Loucy (cell line): ENCODE measurements around the gene TNIP2.
"Not testable (repeated sequence)": the region's sequence is repeated elsewhere in the genome, so short reads cannot be mapped to it uniquely, and the experiment has no call there.

ENCODE experiments used
- H2AFZ ChIP-seq: fragments of 200-600 bp; sonication (generic); 2 replicates; pipeline ENCODE4 v1.6.0; 2016; ENCODE audit warnings: antibody characterized with exemption, mild to moderate bottlenecking, low read length, moderate library complexity
- H3F3A ChIP-seq: fragments of 200-600 bp; 2 replicates; pipeline ENCODE4 v1.6.0; 2016; ENCODE audit warnings: antibody characterized with exemption, low read depth, mild to moderate bottlenecking
- H3K27me3 ChIP-seq: fragments of 200-600 bp; sonication (generic); 2 replicates; pipeline ENCODE4 v1.6.1; 2014; ENCODE audit warnings: low read length, mild to moderate bottlenecking; ENCODE audit not compliant: insufficient read depth, poor library complexity, severe bottlenecking
- H3K36me3 ChIP-seq: fragments of 200-600 bp; sonication (generic); 2 replicates; pipeline ENCODE4 v1.6.1; 2016; ENCODE audit warnings: low read length; ENCODE audit not compliant: insufficient read depth
- H3K4me1 ChIP-seq: fragments of 200-600 bp; sonication (generic); 2 replicates; pipeline ENCODE4 v1.5.1; 2014; ENCODE audit warnings: low read length, mild to moderate bottlenecking; ENCODE audit not compliant: insufficient read depth, poor library complexity, severe bottlenecking
- H3K4me2 ChIP-seq: fragments of 200-600 bp; sonication (generic); 2 replicates; pipeline ENCODE4 v1.6.0; 2014; ENCODE audit warnings: antibody characterized with exemption, low read length, low read depth, mild to moderate bottlenecking; ENCODE audit not compliant: poor library complexity, severe bottlenecking
- H3K4me3 ChIP-seq: fragments of 200-600 bp; sonication (generic); 2 replicates; pipeline ENCODE4 v1.5.1; 2014; ENCODE audit warnings: low read length, mild to moderate bottlenecking, mixed read lengths; ENCODE audit not compliant: poor library complexity, severe bottlenecking
- H3K79me2 ChIP-seq: fragments of 200-600 bp; sonication (generic); 2 replicates; pipeline ENCODE4 v1.6.1; 2014; ENCODE audit warnings: low read length; ENCODE audit not compliant: insufficient read depth
- H3K9ac ChIP-seq: fragments of 200-600 bp; sonication (generic); 2 replicates; pipeline ENCODE4 v1.6.0; 2014; ENCODE audit warnings: mild to moderate bottlenecking, low read depth, low read length, moderate library complexity; ENCODE audit not compliant: poor library complexity, severe bottlenecking
- H3K9me2 ChIP-seq: fragments of 200-600 bp; sonication (generic); replicated peaks from 2 replicates; pipeline ENCODE4 v1.6.1; 2016; ENCODE audit warnings: low read depth, low read length, mixed read lengths
- H3K9me3 ChIP-seq: fragments of 200-600 bp; sonication (generic); 2 replicates; pipeline ENCODE4 v1.6.1; 2014; ENCODE audit warnings: mild to moderate bottlenecking, antibody characterized with exemption, low read length, low read depth; ENCODE audit not compliant: insufficient read depth
- H4K20me1 ChIP-seq: fragments of 200-600 bp; sonication (generic); 2 replicates; pipeline ENCODE4 v1.6.0; 2014; ENCODE audit warnings: antibody characterized with exemption, low read length, mild to moderate bottlenecking; ENCODE audit not compliant: insufficient read depth, poor library complexity, severe bottlenecking
- CTCF ChIP-seq: fragments of 200-600 bp; sonication (generic); conservative IDR thresholded peaks from 2 replicates; pipeline ENCODE4 v1.5.1; 2014; ENCODE audit warnings: mild to moderate bottlenecking, antibody characterized with exemption, low read length
- EZH2phosphoT487 ChIP-seq: fragments of 200-600 bp; IDR thresholded peaks from 2 replicates; pipeline ENCODE4 v1.6.1; 2018; ENCODE audit warnings: antibody characterized with exemption, mild to moderate bottlenecking, moderate library complexity, borderline replicate concordance

Gene TNIP2

GRCh38 chr4:2763511-2763967 is 7.4 kb upstream of the TNIP2 start:
- Histone ChIP-seq H3K27me3 (no peaks in the 10 kb centered on the region), H2AFZ (no peak overlapping the region; the same call in 1 of the 2 replicates), H3K4me2 (no peak overlapping the region), H3K4me1 (no peaks in the 10 kb centered on the region), H3K9me2 (no peaks in the 10 kb centered on the region), H3K36me3 (no peaks in the 10 kb centered on the region), H3K9me3 (no peaks in the 10 kb centered on the region), H3K4me3 (no peak overlapping the region), H3K9ac (no peak overlapping the region), H3K79me2 (no peaks in the 10 kb centered on the region), H3F3A (no peaks in the 10 kb centered on the region), H4K20me1 (no peaks in the 10 kb centered on the region)
- TF ChIP-seq CTCF (no peak), EZH2phosphoT487 (no peak)

- H3F3A ChIP-seq, H3K4me1 ChIP-seq, H3K4me3 ChIP-seq, H4K20me1 ChIP-seq, H3K9me3 ChIP-seq, H3K9ac ChIP-seq, H2AFZ ChIP-seq, H3K9me2 ChIP-seq, H3K36me3 ChIP-seq, H3K27me3 ChIP-seq, H3K79me2 ChIP-seq, H3K4me2 ChIP-seq: not testable (repeated sequence)
These were observed 6.6 kb upstream of the TNIP2 start for GRCh38 chr4:2762486-2763370.

- no peaks in the 10 kb centered on the region for H3K4me1 ChIP-seq
These were observed 5.9 kb upstream of the TNIP2 start for GRCh38 chr4:2762048-2762447.

More at GRCh38 chr4:2762048-2762447, 5.9 kb upstream of the TNIP2 start:
- H3K4me3 ChIP-seq = no peak overlapping the region
- H3K79me2 ChIP-seq = no peaks in the 10 kb centered on the region
- H3K4me2 ChIP-seq = no peak overlapping the region
- H3K27me3 ChIP-seq = no peaks in the 10 kb centered on the region
- TF ChIP-seq EZH2phosphoT487 (no peak), CTCF (no peak)
- H4K20me1 ChIP-seq = no peaks in the 10 kb centered on the region
- H3K9ac ChIP-seq = no peak overlapping the region
- no peaks in the 10 kb centered on the region for H3K9me2 ChIP-seq
- H3F3A ChIP-seq = no peaks in the 10 kb centered on the region
- no peak overlapping the region for H2AFZ ChIP-seq
- H3K36me3 ChIP-seq = no peaks in the 10 kb centered on the region
- H3K9me3 ChIP-seq = no peaks in the 10 kb centered on the region
